ENCODE data around the gene KDELR3. TPM values are rescaled to one million over a fixed set of nuclear protein-coding genes. Genes with fewer than 3 reads are reported as not detected.

The KDELR3 gene
- total and polyA plus RNA-seq, 2 of the 8 experiments (the other 6 are each of a cell fraction or from before 2014, with no cell fraction given): 7.9 to 13.0 TPM

DNA sequence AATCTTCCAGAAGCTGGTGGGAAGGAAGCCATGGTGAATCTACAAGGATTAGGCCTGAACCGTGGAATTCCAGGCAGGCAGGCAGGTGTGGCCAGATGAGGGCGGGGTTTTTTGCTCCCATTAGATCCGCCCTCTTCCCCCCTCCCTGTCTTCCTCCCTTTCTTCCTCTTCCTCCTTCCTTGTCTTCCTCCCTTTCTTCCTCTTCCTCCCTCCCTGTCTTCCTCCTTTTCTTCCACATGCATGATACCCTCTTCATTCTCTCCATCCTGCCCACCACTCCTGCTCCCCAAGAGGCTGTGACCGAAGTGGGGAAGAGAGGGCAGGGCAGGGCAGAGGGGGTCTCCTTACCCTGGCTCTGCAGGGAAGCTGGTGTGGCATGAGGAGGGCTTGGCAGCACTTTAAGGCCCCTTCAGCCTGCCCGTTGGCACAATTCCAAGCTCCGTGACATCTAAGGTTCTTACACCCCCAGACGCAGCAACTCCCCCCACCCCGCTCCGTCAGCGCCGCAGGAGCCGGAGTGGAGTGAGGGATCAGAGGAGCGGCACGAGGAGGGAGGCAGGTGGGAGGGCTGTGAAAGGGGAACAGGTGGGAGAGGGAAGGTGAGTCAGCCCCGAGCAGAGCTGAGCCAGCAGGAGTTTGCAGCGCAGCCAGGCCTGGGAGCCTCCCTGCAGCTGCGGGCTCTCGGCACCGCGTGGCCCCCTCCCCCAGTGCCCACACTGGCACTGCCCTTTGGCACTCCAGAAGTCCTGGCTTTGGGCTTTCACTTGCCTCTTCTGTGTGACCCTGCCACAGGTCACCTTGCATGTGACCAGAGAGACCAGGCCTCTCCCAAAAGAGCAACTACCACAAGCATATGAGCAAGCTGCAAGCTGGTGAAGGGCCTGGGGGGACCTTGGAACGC is 45.0 kb upstream of the KDELR3 start:
- Histone ChIP-seq H3K23ac (ENCODE audit: insufficient read length) (no peak overlapping the region), H2BK5ac (ENCODE audit: low read depth, low read length) (peak overlapping the region; percentile 86; the same call in 1 of the 2 replicates), H3K56ac (replicated peaks; ENCODE audit: insufficient read length, low read depth, low read length) (no peak overlapping the region), H3K4me3 (ENCODE audit: extremely low read depth in 1 of 4, insufficient read depth in 2 of 4, low read depth in 3 of 4, low read length in 4 of 4) (peak overlapping the region in 1 of 4 experiments; percentile 8; a peak in 1 of 8 replicates), H4K20me1 (replicated peaks in 1 of 2; ENCODE audit: control insufficient read depth in 1 of 2, insufficient read depth in 2 of 2, low read length in 2 of 2) (no peaks in the 10 kb centered on the region), H2BK15ac (ENCODE audit: low read length) (peak overlapping the region; percentile 92; the same call in 1 of the 2 replicates), H4K5ac (ENCODE audit: insufficient read length, low read depth, low read length) (peak overlapping the region; percentile 61), H3K9ac (replicated peaks in 1 of 4; ENCODE audit: extremely low read depth in 1 of 4, low read depth in 3 of 4, low read length in 3 of 4) (no peak overlapping the region), H4K8ac (ENCODE audit: extremely low read depth, insufficient read depth, low read length) (peak overlapping the region; percentile 35; the same call in 1 of the 2 replicates), H3K79me1 (ENCODE audit: low read depth, low read length) (no peaks in the 10 kb centered on the region), H3K14ac (ENCODE audit: insufficient read length) (no peak overlapping the region), H3K36me3 (ENCODE audit: control insufficient read depth in 2 of 4, insufficient read depth in 4 of 4, low read length in 3 of 4) (no peaks in the 10 kb centered on the region), H3K27ac (ENCODE audit: low read depth, low read length) (no peak overlapping the region), H4K91ac (replicated peaks; ENCODE audit: insufficient read length, low read length) (peak overlapping the region; percentile 4), H2BK12ac (ENCODE audit: low read depth, low read length) (peak overlapping the region; percentile 94; the same call in 1 of the 2 replicates), H2BK20ac (ENCODE audit: low read length) (peak overlapping the region; percentile 87; the same call in 1 of the 2 replicates), H3K79me2 (ENCODE audit: control insufficient read depth in 1 of 2, insufficient read depth in 2 of 2, low read length in 2 of 2) (no peaks in the 10 kb centered on the region), H3K18ac (ENCODE audit: extremely low read depth, low read length) (peak overlapping the region; percentile 81), H3K9me3 (ENCODE audit: insufficient read depth in 2 of 2, low read depth in 1 of 2, low read length in 1 of 2) (no peaks in the 10 kb centered on the region), H3K4ac (replicated peaks; ENCODE audit: insufficient read length, low read depth, low read length) (no peak overlapping the region), H3K27me3 (replicated peaks in 1 of 4; ENCODE audit: control insufficient read depth in 3 of 4, extremely low read depth in 1 of 4, insufficient read depth in 3 of 4, low read length in 3 of 4) (no peaks in the 10 kb centered on the region), H2BK120ac (replicated peaks; ENCODE audit: low read depth, low read length) (no peak overlapping the region), H3K4me1 (replicated peaks in 1 of 4; ENCODE audit: control insufficient read depth in 3 of 4, insufficient read depth in 4 of 4, low read length in 3 of 4) (peaks cover 3 to 21% (median 11%) of the 10 kb centered on the region in 4 experiments; a peak in 6 of 7 replicates), H3K4me2 (ENCODE audit: insufficient read depth in 1 of 2, low read depth in 2 of 2, low read length in 2 of 2) (0 out of 4 replicates have a peak overlapping the region, but pooled peaks of 1 of the 2 experiments have one; percentile 27), H2AK5ac (ENCODE audit: low read depth, low read length) (no peak overlapping the region), H3K23me2 (ENCODE audit: low read depth, low read length) (0 out of 2 replicates have a peak, but pooled peaks cover 3% of the 10 kb centered on the region), H2AFZ (ENCODE audit: low read length) (peak overlapping the region; percentile 54)
- ChIA-PET CTCF (ENCODE audit: partially characterized antibody) (interaction anchor here (0.6 to 3.6 kb wide), 5 partner anchors 9 to 176 kb away, joined by 3 to 35 read pairs (median 14); no protein-coding TSS in a partner anchor), POLR2A (ENCODE audit: partially characterized antibody) (interaction anchor here (0.5 to 1.6 kb wide), 8 partner anchors 9 to 105 kb away, joined by 3 to 4 read pairs (median 3); partner anchors contain the start of gene CSNK1E)
- 72% methylated on average over 20 of the region's 21 CpGs; no CpG with 5 or more reads in 1 of the 2 experiments for WGBS, 2 experiments (ENCODE audit: extremely low coverage in 1 of 2, insufficient coverage in 1 of 2, insufficient read length in 1 of 2, insufficient replicate concordance in 2 of 2, low coverage in 1 of 2, low lambda C conversion rate in 2 of 2, missing lambda C conversion rate in 1 of 2)
- TF ChIP-seq, protein P1, sequence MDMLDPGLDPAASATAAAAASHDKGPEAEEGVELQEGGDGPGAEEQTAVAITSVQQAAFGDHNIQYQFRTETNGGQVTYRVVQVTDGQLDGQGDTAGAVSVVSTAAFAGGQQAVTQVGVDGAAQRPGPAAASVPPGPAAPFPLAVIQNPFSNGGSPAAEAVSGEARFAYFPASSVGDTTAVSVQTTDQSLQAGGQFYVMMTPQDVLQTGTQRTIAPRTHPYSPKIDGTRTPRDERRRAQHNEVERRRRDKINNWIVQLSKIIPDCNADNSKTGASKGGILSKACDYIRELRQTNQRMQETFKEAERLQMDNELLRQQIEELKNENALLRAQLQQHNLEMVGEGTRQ (IDR thresholded peaks at IDR 0.05; ENCODE audit: low read length): no peak
- TF ChIP-seq TEAD4 (IDR thresholded peaks at IDR 0.05; ENCODE audit: low read depth, low read length) (peak; percentile 88), TBP (IDR thresholded peaks at IDR 0.05; ENCODE audit: low read depth, low read length) (no peak), SP1 (IDR thresholded peaks at IDR 0.05; ENCODE audit: low read depth, low read length) (peak; percentile 64; the same call in 1 of the 2 replicates), POLR2A (IDR thresholded peaks at IDR 0.05; ENCODE audit: control extremely low read depth in 1 of 2, low read depth in 2 of 2, low read length in 2 of 2) (no peak)
- DNase-seq (ENCODE audit: low read depth in 1 of 2, low spot score in 2 of 2): no peak
- peak; percentile 13 for FAIRE-seq
